Neuronal stem cell (in vitro differentiated cells): Measurements from ENCODE around the gene CELA2B.

Experiments
- DNase-seq: peaks from one replicate; pipeline ENCODE4 v3.0.0-alpha.2; 2013; ENCODE audit warnings: low spot score
- H2AFZ ChIP-seq: one replicate; pipeline ENCODE4 v1.6.1; 2013; ENCODE audit warnings: mild to moderate bottlenecking, low read length, inconsistent platforms
- H2AK5ac ChIP-seq: 2 replicates; pipeline ENCODE4 v1.6.1; 2013; ENCODE audit warnings: low read depth, mild to moderate bottlenecking, inconsistent platforms, low read length, moderate library complexity, mixed read lengths
- H2BK120ac ChIP-seq: 2 replicates; pipeline ENCODE4 v1.6.1; 2013; ENCODE audit warnings: low read depth, mild to moderate bottlenecking, inconsistent platforms, low read length, moderate library complexity, mixed read lengths
- H2BK12ac ChIP-seq: one replicate; pipeline ENCODE4 v1.6.1; 2013; ENCODE audit warnings: low read length, inconsistent platforms
- H2BK15ac ChIP-seq: 2 replicates; pipeline ENCODE4 v1.6.1; 2013; ENCODE audit warnings: mild to moderate bottlenecking, low read length, inconsistent platforms, mixed read lengths
- H2BK5ac ChIP-seq: one replicate; pipeline ENCODE4 v1.6.1; 2013; ENCODE audit warnings: inconsistent platforms, mild to moderate bottlenecking, low read length, moderate library complexity
- H3K14ac ChIP-seq: one replicate; pipeline ENCODE4 v1.6.1; 2013; ENCODE audit warnings: low read length, inconsistent platforms
- H3K18ac ChIP-seq: 2 replicates; pipeline ENCODE4 v1.6.1; 2013; ENCODE audit warnings: low read length, inconsistent platforms
- H3K23ac ChIP-seq: 2 replicates; pipeline ENCODE4 v1.6.1; 2013; ENCODE audit warnings: low read depth, mild to moderate bottlenecking, mixed read lengths, low read length, inconsistent platforms; ENCODE audit not compliant: poor library complexity
- H3K27ac ChIP-seq: replicated peaks from 3 replicates; pipeline ENCODE4 v1.5.1; 2013; ENCODE audit warnings: low read length, inconsistent platforms
- H3K27me3 ChIP-seq, 3 experiments: 2 replicates each; pipeline ENCODE4 v1.6.1; 2013; ENCODE audit warnings: low read length in 3 of 3, mild to moderate bottlenecking in 2 of 3, inconsistent platforms in 1 of 3, low read depth in 1 of 3, mixed read lengths in 1 of 3, moderate library complexity in 1 of 3; ENCODE audit not compliant: control insufficient read depth in 3 of 3, insufficient read depth in 3 of 3
- H3K36me3 ChIP-seq, 2 donors: replicated peaks in 1 of 2; 2 replicates each; pipeline ENCODE4 v1.6.1; 2013; ENCODE audit warnings: low read length in 2 of 2; ENCODE audit not compliant: control insufficient read depth in 2 of 2, insufficient read depth in 2 of 2
- H3K4ac ChIP-seq: 2 replicates; pipeline ENCODE4 v1.6.1; 2013; ENCODE audit warnings: inconsistent platforms, mild to moderate bottlenecking, low read length, moderate library complexity
- H3K4me1 ChIP-seq, 2 donors: 1 replicate in 1 of 2; 2 replicates in 1 of 2; pipeline ENCODE4 v1.6.1; 2013; ENCODE audit warnings: low read length in 2 of 2, low read depth in 1 of 2; ENCODE audit not compliant: control insufficient read depth in 2 of 2, insufficient read depth in 1 of 2
- H3K4me2 ChIP-seq: one replicate; pipeline ENCODE4 v1.6.1; 2013; ENCODE audit warnings: mild to moderate bottlenecking, low read length, inconsistent platforms; ENCODE audit not compliant: insufficient read depth, poor library complexity, severe bottlenecking
- H3K4me3 ChIP-seq, 2 donors: 2 replicates each; pipeline ENCODE4 v1.5.1; 2013; ENCODE audit warnings: low read length in 2 of 2, mild to moderate bottlenecking in 2 of 2, inconsistent platforms in 1 of 2, moderate library complexity in 1 of 2
- H3K79me1 ChIP-seq: one replicate; pipeline ENCODE4 v1.6.1; 2013; ENCODE audit warnings: low read depth, mild to moderate bottlenecking, inconsistent platforms, low read length, moderate library complexity
- H3K9ac ChIP-seq: one replicate; pipeline ENCODE4 v1.6.1; 2013; ENCODE audit warnings: mild to moderate bottlenecking, low read depth, low read length, inconsistent platforms; ENCODE audit not compliant: poor library complexity
- H3K9me3 ChIP-seq, 2 donors: replicated peaks in 1 of 2; 2 replicates each; pipeline versions ENCODE3 to v1.6.1; 2013; ENCODE audit warnings: low read length in 2 of 2, mild to moderate bottlenecking in 2 of 2, inconsistent platforms in 1 of 2, low read depth in 1 of 2, mixed read lengths in 1 of 2, moderate library complexity in 1 of 2; ENCODE audit not compliant: control insufficient read depth in 2 of 2, insufficient read depth in 1 of 2
- H4K8ac ChIP-seq: one replicate; pipeline ENCODE4 v1.6.1; 2013; ENCODE audit warnings: low read depth, mild to moderate bottlenecking, inconsistent platforms, low read length, moderate library complexity
- H4K91ac ChIP-seq: one replicate; pipeline ENCODE4 v1.6.1; 2013; ENCODE audit warnings: low read length, low read depth, mild to moderate bottlenecking, inconsistent platforms; ENCODE audit not compliant: poor library complexity
- WGBS, 2 donors: extraction: QIAGEN DNeasy Blood & Tissue Kit; methylation state at CpG; one replicate each; pipeline ENCODE4 v1.1.7; 2013; ENCODE audit warnings: missing lambda C conversion rate in 2 of 2, mixed read lengths in 1 of 2; ENCODE audit not compliant: insufficient read length in 2 of 2, insufficient replicate concordance in 1 of 2; ENCODE audit errors: extremely low coverage in 2 of 2; 5-methylcytosine and 5-hydroxymethylcytosine counted together

Gene CELA2B

DNA sequence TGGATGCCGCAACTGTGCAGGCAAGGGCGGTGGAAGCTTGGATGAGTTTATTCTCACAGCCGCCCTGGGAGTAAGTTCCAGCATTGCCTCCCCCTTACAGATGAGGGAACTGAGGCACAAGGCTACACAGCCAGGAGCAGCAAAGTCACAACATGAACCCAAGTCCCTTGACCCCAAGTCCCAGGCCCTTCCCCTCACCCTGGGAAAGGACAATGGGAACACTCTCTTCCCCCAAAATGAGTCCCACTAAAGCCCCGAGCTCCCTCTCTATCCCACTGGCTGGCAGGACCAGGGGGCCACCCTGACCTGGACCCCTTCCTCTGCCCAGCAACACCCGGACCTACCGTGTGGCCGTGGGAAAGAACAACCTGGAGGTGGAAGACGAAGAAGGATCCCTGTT, 33.8 kb upstream of the CELA2B start:
- Histone ChIP-seq H3K18ac (no peak overlapping the region), H4K8ac (no peak overlapping the region), H3K14ac (no peak overlapping the region), H2BK15ac (no peak overlapping the region), H3K23ac (peak overlapping the region; percentile 60), H3K79me1 (no peaks in the 10 kb centered on the region), H2BK12ac (no peak overlapping the region), H3K4me1 (no peaks in the 10 kb centered on the region), H4K91ac (no peak overlapping the region), H3K4ac (no peak overlapping the region), H2AFZ (no peak overlapping the region), H3K27me3 (peaks cover 0 to 19% (median 0%) of the 10 kb centered on the region in 3 experiments), H3K36me3 (no peaks in the 10 kb centered on the region), H3K9me3 (no peaks in the 10 kb centered on the region), H3K4me3 (no peak overlapping the region), H3K27ac (no peak overlapping the region), H2BK120ac (no peak overlapping the region), H3K4me2 (no peak overlapping the region), H2AK5ac (no peak overlapping the region), H2BK5ac (no peak overlapping the region), H3K9ac (no peak overlapping the region)
- DNase-seq, result no peak
- no CpG with 5 or more reads among the region's 8 CpGs for WGBS, 2 donors

DNA sequence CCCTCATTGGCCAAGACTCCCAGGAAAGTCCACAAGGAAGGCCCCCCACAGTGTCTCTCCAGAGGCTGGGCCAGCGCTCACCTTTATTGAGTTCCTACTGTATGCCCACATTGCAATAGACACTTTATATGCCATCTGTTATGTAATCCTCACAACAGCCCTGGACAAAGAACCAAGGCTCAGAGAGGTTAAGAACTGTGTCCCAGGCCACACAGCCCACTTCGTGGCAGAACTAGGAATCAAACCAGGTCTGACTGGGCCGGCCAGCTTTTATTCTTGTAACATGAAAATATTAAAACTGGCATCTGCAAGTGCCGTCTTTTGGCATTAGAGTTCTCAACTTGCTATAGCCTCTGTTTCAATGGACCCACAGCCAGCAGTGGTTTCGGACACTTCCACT, 33.1 kb upstream of the CELA2B start:
- Histone ChIP-seq H2BK120ac (no peak overlapping the region), H2AFZ (no peak overlapping the region), H3K14ac (no peak overlapping the region), H2BK15ac (no peak overlapping the region), H3K27me3 (peaks cover 0 to 22% (median 0%) of the 10 kb centered on the region in 3 experiments), H3K79me1 (no peaks in the 10 kb centered on the region), H3K4me3 (no peak overlapping the region), H3K23ac (no peak overlapping the region), H2BK5ac (no peak overlapping the region), H2AK5ac (no peak overlapping the region), H3K4me1 (no peaks in the 10 kb centered on the region), H3K9me3 (no peaks in the 10 kb centered on the region), H2BK12ac (no peak overlapping the region), H4K8ac (no peak overlapping the region), H3K4me2 (no peak overlapping the region), H3K18ac (no peak overlapping the region), H4K91ac (no peak overlapping the region), H3K9ac (no peak overlapping the region), H3K4ac (no peak overlapping the region), H3K27ac (no peak overlapping the region), H3K36me3 (no peaks in the 10 kb centered on the region)
- no CpG with 5 or more reads among the region's 5 CpGs for WGBS, 2 donors
- DNase-seq, result no peak

DNA sequence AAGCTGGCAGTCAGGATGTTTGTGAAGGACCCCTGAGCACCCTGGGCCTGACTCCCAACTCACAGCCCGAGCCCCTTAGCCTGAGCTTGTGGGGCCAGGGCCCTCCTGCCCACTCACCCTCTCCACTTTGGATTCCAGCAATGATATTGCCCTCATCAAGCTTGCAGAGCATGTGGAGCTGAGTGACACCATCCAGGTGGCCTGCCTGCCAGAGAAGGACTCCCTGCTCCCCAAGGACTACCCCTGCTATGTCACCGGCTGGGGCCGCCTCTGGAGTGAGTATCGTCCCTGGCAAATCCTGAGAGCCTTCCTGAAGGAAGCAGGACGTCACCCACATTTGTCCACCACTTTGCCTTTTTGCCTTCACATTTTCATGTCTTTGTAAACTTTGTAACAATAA, 32.6 kb upstream of the CELA2B start:
- Histone ChIP-seq H3K4ac (no peak overlapping the region), H4K8ac (no peak overlapping the region), H3K4me3 (no peak overlapping the region), H3K4me2 (no peak overlapping the region), H3K18ac (peak overlapping the region; percentile 33), H4K91ac (no peak overlapping the region), H3K79me1 (no peaks in the 10 kb centered on the region), H3K9ac (no peak overlapping the region), H2BK5ac (no peak overlapping the region), H2AFZ (no peak overlapping the region), H3K9me3 (no peaks in the 10 kb centered on the region), H2BK120ac (no peak overlapping the region), H3K27me3 (peaks cover 0 to 22% (median 0%) of the 10 kb centered on the region in 3 experiments), H3K14ac (no peak overlapping the region), H2AK5ac (peak overlapping the region; percentile 22), H3K23ac (peak overlapping the region; percentile 30), H3K27ac (no peak overlapping the region), H3K36me3 (no peaks in the 10 kb centered on the region), H2BK15ac (no peak overlapping the region), H3K4me1 (no peaks in the 10 kb centered on the region), H2BK12ac (no peak overlapping the region)
- no CpG with 5 or more reads among the region's 5 CpGs for WGBS, 2 donors
- DNase-seq, result no peak

DNA sequence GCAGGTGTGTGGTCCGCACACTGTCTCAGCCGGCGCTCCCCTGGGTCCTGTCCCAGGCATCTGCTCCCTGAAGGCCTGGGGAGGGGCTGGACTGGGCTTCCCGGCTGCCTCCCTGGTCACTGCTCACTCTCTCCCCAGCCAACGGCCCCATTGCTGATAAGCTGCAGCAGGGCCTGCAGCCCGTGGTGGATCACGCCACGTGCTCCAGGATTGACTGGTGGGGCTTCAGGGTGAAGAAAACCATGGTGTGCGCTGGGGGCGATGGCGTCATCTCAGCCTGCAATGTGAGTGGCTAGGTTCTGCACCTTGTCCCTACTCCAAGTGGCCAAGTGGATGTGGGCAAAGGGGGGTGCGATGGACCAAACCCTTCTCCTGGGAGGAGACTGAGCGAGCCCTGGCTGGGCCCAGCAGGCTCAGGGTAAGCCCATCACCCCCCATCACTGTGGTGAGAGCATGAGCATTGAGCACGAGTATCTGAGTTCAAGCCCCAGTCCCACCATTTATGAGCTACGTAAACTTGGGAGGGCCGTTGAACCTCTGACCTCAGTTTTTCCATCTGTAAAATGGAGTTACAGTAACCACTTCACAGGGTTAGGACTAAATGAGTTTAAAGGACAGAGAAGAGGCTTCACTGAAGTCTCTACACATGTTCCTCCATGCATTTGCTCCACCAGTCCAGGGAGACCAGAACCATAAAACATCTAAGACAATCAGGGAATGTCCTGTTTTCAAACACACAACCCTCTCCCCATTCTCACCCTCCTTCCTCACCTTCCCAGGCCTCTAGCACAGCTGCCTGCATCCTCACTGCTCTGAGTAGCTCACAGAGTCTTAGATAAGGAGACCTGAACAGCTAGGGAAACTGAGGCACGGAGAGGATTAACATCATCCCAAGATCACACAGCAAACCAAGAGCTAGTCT, 31.2 kb upstream of the CELA2B start:
- no peaks in the 10 kb centered on the region for H3K4me1 ChIP-seq
- H3K4me3 ChIP-seq, result peak overlapping the region in 1 of 2 donors; percentile 42
- peak overlapping the region; percentile 0 for H2AK5ac ChIP-seq
- H3K79me1 ChIP-seq, result no peaks in the 10 kb centered on the region
- peaks cover 0 to 4% of the 10 kb centered on the region in 2 donors for H3K9me3 ChIP-seq
- peaks cover 0 to 22% (median 0%) of the 10 kb centered on the region in 3 experiments for H3K27me3 ChIP-seq
- H4K91ac ChIP-seq, result no peak overlapping the region
- H2BK120ac ChIP-seq, result no peak overlapping the region
- H2AFZ ChIP-seq, result no peak overlapping the region
- H3K27ac ChIP-seq, result no peak overlapping the region
- no peak for DNase-seq
- H3K4me2 ChIP-seq, result no peak overlapping the region
- peak overlapping the region; percentile 55 for H3K18ac ChIP-seq
- H3K23ac ChIP-seq, result peak overlapping the region; percentile 16
- H3K4ac ChIP-seq, result no peak overlapping the region
- no peak overlapping the region for H2BK15ac ChIP-seq
- no peak overlapping the region for H4K8ac ChIP-seq
- no peak overlapping the region for H3K9ac ChIP-seq
- H3K36me3 ChIP-seq, result no peaks in the 10 kb centered on the region
- no peak overlapping the region for H2BK5ac ChIP-seq
- WGBS, 2 donors, result no CpG with 5 or more reads among the region's 17 CpGs
- no peak overlapping the region for H3K14ac ChIP-seq
- no peak overlapping the region for H2BK12ac ChIP-seq
